ENCODE measurements around the gene CRACDL.

DNA sequence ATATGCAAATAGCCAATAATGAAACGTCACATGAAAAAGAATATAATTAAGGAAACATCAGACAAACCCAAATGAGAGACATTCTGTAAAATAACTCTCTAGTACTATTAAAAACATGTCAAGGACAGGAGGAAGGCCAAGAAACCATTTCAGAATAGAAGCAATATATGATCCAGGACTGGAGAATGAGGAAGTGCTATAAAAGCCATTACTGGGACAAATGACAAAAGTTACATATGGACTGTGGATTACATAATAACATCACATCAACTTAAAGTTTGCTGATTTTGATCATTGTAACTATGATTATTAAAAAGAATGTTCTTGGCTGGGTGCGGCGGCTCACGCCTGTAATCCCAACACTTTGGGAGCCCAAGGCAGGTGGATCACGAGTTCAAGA is 81.3 kb downstream of the CRACDL start:
- TF ChIP-seq, protein P1, sequence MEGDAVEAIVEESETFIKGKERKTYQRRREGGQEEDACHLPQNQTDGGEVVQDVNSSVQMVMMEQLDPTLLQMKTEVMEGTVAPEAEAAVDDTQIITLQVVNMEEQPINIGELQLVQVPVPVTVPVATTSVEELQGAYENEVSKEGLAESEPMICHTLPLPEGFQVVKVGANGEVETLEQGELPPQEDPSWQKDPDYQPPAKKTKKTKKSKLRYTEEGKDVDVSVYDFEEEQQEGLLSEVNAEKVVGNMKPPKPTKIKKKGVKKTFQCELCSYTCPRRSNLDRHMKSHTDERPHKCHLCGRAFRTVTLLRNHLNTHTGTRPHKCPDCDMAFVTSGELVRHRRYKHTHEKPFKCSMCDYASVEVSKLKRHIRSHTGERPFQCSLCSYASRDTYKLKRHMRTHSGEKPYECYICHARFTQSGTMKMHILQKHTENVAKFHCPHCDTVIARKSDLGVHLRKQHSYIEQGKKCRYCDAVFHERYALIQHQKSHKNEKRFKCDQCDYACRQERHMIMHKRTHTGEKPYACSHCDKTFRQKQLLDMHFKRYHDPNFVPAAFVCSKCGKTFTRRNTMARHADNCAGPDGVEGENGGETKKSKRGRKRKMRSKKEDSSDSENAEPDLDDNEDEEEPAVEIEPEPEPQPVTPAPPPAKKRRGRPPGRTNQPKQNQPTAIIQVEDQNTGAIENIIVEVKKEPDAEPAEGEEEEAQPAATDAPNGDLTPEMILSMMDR (IDR thresholded peaks at IDR 0.05): no peak
- no peak for TF ChIP-seq POLR2A (IDR thresholded peaks at IDR 0.05)

Measured in gastroesophageal sphincter (tissue), 3 donors.